HL-60 (cell line): ENCODE results near the gene QRSL1.

ENCODE experiments used
- GABPA ChIP-seq: IDR thresholded peaks from 2 replicates; pipeline ENCODE4 v1.6.1; 2012; ENCODE audit warnings: low read depth
- POLR2AphosphoS5 ChIP-seq: IDR thresholded peaks from 2 replicates; pipeline ENCODE4 v1.6.1; 2012; ENCODE audit warnings: low read depth
- SPI1 ChIP-seq: IDR thresholded peaks from 2 replicates; pipeline ENCODE4 v1.6.1; 2012; ENCODE audit warnings: low read depth, mild to moderate bottlenecking, borderline replicate concordance
- TF ChIP-seq, protein P1 (sequence below): IDR thresholded peaks from one replicate; pipeline ENCODE4 v1.5.1; 2011; ENCODE audit warnings: low read length, control low read depth, inconsistent platforms; ENCODE audit not compliant: insufficient read depth
- TF ChIP-seq, protein P2 (sequence below): IDR thresholded peaks from 2 replicates; pipeline ENCODE4 v1.6.1; 2012; ENCODE audit warnings: low read depth; ENCODE audit not compliant: insufficient replicate concordance

DNA sequence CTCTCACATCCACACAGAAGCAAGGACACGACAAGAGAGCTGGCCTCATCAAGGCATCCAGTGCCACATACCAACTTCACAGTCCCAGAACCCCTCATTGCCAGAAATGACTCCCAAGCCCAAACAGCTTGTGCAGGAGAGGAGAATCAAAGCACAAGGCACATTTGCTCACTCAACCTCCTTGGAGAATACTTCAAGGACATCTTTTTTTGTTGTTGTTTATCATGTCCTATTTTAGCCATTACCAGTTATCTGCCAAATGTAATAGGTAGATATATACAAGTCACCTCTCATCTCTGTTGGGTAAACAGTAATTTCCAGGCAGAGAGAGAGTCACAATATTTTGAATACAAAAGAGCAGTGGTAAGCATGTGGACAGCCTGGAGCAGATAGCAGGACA lies 47.9 kb upstream of the QRSL1 start:
- TF ChIP-seq, protein P1, sequence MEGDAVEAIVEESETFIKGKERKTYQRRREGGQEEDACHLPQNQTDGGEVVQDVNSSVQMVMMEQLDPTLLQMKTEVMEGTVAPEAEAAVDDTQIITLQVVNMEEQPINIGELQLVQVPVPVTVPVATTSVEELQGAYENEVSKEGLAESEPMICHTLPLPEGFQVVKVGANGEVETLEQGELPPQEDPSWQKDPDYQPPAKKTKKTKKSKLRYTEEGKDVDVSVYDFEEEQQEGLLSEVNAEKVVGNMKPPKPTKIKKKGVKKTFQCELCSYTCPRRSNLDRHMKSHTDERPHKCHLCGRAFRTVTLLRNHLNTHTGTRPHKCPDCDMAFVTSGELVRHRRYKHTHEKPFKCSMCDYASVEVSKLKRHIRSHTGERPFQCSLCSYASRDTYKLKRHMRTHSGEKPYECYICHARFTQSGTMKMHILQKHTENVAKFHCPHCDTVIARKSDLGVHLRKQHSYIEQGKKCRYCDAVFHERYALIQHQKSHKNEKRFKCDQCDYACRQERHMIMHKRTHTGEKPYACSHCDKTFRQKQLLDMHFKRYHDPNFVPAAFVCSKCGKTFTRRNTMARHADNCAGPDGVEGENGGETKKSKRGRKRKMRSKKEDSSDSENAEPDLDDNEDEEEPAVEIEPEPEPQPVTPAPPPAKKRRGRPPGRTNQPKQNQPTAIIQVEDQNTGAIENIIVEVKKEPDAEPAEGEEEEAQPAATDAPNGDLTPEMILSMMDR = no peak
- no peak for TF ChIP-seq POLR2AphosphoS5
- TF ChIP-seq, protein P2, sequence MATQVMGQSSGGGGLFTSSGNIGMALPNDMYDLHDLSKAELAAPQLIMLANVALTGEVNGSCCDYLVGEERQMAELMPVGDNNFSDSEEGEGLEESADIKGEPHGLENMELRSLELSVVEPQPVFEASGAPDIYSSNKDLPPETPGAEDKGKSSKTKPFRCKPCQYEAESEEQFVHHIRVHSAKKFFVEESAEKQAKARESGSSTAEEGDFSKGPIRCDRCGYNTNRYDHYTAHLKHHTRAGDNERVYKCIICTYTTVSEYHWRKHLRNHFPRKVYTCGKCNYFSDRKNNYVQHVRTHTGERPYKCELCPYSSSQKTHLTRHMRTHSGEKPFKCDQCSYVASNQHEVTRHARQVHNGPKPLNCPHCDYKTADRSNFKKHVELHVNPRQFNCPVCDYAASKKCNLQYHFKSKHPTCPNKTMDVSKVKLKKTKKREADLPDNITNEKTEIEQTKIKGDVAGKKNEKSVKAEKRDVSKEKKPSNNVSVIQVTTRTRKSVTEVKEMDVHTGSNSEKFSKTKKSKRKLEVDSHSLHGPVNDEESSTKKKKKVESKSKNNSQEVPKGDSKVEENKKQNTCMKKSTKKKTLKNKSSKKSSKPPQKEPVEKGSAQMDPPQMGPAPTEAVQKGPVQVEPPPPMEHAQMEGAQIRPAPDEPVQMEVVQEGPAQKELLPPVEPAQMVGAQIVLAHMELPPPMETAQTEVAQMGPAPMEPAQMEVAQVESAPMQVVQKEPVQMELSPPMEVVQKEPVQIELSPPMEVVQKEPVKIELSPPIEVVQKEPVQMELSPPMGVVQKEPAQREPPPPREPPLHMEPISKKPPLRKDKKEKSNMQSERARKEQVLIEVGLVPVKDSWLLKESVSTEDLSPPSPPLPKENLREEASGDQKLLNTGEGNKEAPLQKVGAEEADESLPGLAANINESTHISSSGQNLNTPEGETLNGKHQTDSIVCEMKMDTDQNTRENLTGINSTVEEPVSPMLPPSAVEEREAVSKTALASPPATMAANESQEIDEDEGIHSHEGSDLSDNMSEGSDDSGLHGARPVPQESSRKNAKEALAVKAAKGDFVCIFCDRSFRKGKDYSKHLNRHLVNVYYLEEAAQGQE = no peak
- no peak for TF ChIP-seq GABPA
- no peak for TF ChIP-seq SPI1
